Stimulated activated CD4-positive, alpha-beta T cell treated with anti-CD3 and anti-CD28 coated beads, Interleukin-2, amount 100 ng/mL, for 24 hours (primary cell): ENCODE measurements around the gene STARD8.

Source experiments
- DNase-seq, 2 donors: peaks; one replicate each; pipeline ENCODE4 v3.0.0-alpha.2; 2020

Gene STARD8

GRCh38 chrX:68754406-68754805, 106.9 kb downstream of the STARD8 start:
- no peak for DNase-seq

GRCh38 chrX:68755616-68756125, 108.2 kb downstream of the STARD8 start:
- DNase-seq = no peak

GRCh38 chrX:68757331-68757730, 109.9 kb downstream of the STARD8 start:
- no peak for DNase-seq

GRCh38 chrX:68757731-68758130, 110.3 kb downstream of the STARD8 start:
- DNase-seq = no peak

GRCh38 chrX:68758671-68759070, 111.2 kb downstream of the STARD8 start:
- DNase-seq = no peak

- DNase-seq = no peak
These were observed 113.6 kb downstream of the STARD8 start for GRCh38 chrX:68761086-68761485.

- DNase-seq = no peak
These were observed 115.3 kb downstream of the STARD8 start for GRCh38 chrX:68762766-68763165.

GRCh38 chrX:68763481-68763880, 116.0 kb downstream of the STARD8 start:
- no peak for DNase-seq
